GM04503 (cell line): Measurements from ENCODE around the gene KIF6.

ENCODE experiments used
- DNase-seq: peaks from one replicate; pipeline ENCODE4 v3.0.0-alpha.2; 2012; ENCODE audit warnings: low read depth

KIF6 gene

DNA sequence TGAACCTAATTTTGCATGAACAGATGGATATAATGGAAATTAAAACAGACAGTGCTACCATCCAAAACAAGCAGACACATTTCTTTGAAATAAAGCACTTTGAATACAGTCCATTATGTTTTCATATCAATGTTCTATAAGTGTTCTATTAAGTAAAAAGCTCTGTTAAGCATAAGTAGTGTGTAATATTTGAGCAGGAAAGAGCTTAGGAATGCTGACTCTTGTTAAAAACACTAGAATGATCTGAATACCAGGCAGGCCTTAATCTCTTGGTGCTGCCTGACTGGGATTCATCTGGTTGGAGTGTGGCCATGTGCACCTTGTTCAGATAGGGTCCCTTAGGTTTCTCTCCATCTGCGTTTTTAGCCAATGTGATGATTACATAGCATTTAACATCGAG lies 130.9 kb downstream of the KIF6 start:
- DNase-seq: no peak

GRCh38 chr6:39593646-39594045 lies 131.6 kb downstream of the KIF6 start:
- no peak for DNase-seq

DNA sequence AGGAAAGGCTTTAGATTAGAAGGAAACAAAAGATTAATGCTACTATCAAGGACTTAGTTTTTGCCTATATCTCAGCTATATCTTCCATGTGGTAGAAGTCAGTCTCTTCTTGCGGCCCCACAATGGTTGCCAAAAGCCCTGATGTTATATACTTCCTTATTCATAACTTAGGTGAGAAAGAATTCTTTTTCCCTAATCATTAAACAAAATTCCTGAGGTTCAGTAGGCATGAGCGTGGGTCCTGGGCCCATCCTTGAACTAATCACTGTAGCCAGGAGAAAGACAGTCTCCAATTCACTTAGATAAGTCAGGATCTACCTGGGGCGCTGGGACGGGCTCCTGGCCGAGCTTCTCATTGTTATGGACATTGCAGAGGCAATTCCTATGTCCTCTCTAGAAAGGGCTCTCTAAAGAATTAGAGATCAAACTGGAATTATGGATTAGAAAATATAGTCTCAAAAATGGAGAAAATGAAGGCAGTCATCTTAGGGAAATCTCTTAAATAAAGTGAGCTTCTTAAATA lies 134.3 kb downstream of the KIF6 start:
- DNase-seq: no peak

- no peak for DNase-seq
Observed at GRCh38 chr6:39587080-39587479, 138.1 kb downstream of the KIF6 start.

DNA sequence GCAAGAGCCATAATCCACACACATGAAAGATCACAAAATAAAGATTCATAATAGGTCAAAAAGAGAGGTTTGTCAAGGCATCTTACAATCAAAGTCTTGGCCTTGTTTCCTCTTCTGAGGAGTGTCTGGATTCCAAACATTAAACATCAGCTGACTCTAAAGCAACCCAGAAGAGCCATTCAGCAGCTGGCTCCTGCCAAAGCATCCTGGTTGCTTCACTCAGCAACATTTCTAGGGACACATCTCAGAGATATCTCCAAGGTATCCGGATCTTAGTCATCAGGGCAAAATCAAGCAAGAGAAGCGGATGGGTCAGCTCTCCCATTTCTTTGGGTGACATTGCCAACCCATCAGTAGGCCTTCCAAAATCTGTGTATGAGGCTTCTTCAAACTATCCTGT lies 139.6 kb downstream of the KIF6 start:
- no peak for DNase-seq

DNA sequence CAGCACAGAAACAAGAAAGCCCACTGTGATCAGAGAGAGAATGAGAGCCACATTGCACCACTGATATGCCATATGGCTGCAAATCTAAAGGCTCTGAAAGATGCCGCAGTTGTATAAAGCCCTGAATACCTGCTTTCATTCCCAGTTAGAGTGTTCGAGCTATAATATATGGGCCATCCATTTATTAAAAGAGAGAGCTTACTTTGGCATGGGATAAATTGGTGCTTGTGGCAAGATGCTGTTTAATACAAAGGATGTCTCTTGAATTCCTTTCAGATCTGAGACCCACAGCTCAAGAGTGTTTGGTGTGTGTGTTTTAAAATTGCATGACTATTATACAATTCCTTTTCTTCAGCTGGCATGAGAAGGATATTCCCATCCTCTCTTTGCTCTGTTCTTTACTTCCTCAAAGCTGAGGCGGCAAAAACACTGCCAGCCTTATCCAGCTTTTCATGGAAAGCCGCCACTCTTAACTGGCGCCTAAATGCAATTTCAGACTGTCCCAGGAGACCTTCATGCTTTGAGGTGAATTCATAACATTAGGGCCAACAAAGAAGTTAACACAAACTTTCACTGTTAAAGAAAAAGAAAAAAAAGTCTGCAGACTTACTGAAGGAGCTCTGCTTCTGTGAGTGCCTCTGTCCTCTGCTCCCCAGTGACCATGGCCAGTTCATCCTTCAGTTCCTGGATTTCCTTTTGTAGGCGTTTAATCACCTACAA lies 147.6 kb downstream of the KIF6 start:
- DNase-seq: no peak

GRCh38 chr6:39576556-39577303 lies 148.5 kb downstream of the KIF6 start:
- DNase-seq: no peak

GRCh38 chr6:39574991-39575390 lies 150.2 kb downstream of the KIF6 start:
- no peak for DNase-seq

DNA sequence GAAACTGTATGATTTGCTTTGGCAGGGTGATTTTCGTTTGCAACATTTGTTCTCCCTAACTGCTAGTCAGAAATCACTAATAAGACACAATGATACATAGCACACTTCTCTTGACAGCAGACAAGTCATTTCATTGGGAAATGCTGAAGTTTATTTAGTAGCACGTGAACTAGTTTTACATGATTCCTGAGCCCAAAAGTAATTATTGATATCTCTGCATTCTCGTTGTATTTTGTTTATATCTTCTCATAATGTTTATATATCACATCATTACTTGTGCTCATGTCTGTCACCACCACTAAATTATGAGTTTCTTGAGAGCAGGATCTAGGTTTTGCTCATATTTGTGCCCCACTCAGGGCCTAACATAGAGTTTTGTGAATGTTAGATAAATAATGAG lies 151.7 kb downstream of the KIF6 start:
- DNase-seq: no peak

DNA sequence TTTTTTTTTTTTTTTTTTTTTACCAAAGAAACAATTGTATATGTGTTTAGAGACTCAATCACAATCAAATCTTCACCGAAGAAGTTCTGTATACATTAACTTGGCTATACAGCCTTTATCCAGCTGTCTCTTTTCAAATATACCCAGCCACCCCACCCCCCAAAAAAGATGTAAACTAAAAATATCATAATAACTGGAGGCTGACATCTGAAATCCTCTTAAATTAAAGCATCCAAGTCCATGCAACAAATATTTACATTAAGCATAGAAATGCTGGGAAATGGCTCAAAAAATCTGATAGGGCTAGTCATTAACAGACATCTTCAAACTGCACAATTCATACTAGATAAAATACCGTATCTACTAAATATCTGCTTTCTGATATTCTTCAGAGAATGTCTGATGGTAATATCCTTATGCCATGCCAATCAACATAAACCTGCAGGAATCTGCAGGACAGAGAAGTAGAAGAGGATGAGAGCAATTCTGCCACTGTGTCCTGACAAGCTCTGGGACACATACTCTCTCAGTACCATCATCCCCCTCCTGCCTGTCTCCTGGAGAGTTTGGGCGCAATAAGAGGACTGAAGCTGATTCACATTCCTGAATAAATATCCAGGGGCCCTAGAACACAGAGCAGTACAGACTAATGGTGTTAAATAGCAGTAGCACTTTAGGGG lies 152.4 kb downstream of the KIF6 start:
- no peak for DNase-seq

DNA sequence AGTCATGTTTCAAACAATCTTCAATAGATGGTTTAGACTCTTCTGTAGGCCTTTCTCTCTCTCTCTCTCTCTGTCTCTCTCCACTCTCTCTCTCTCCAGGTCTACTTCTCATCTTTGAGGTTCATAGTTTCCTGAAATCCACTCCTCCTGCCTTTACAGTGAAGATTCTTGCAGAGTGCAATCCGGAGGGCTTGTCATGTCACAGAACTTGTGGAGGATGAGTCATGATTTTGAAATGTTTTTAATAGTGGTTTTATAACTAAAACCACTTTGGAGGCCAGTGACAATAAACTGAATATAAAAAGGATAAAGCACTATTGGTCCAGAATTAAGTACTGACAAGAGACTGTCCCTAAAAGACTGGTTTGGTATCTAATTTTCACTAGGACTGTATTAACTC lies 156.3 kb downstream of the KIF6 start:
- DNase-seq: peak; percentile 30

- DNase-seq: no peak
Observed at GRCh38 chr6:39567091-39567490, 158.1 kb downstream of the KIF6 start.

DNA sequence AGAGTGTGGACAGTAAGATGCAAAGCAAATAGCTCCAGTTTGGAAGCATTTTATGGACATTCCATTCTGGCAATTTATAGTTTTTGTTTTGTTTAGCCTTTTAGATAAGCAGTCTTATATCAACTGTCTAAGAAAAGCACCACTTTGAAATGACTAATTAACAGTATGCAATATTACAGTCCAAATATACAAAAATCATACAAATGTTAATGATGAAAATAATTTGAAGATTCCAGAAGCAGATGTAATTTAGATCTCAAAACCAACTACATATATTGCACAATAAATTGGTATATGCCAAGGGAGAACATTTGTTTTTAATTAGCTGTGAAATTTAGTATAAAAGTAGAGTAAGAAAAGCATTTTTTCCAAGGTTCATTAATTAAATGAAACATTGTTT lies 158.8 kb downstream of the KIF6 start:
- DNase-seq: no peak

GRCh38 chr6:39565956-39566355 lies 159.3 kb downstream of the KIF6 start:
- no peak for DNase-seq

GRCh38 chr6:39563566-39564311 lies 161.5 kb downstream of the KIF6 start:
- DNase-seq: no peak

GRCh38 chr6:39561536-39562266 lies 163.5 kb downstream of the KIF6 start:
- DNase-seq: no peak

GRCh38 chr6:39560915-39561314 lies 164.3 kb downstream of the KIF6 start:
- no peak for DNase-seq

GRCh38 chr6:39558591-39559190 lies 166.5 kb downstream of the KIF6 start:
- no peak for DNase-seq

GRCh38 chr6:39558079-39558478 lies 167.1 kb downstream of the KIF6 start:
- DNase-seq: no peak

DNA sequence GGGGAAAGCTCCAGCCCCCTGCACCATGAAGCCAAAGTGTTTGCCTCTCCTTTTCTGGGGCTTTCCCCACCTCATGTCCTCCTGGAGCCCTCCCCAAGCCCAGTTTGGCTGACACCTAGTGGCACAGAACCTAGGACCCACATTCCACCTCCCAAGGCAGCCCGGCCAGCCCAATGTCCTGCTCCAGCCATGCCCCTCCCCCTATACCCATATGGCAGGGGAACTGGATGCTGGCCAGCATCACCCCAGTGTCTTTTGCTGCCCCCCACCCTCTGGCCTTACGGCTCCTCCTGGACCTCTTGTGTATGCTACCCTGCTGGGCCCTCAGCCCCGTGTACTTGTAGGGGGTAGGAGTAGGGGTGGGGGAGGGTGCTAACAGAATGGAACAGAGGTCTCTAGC lies 170.1 kb downstream of the KIF6 start:
- no peak for DNase-seq
